GM19239 (cell line): Measurements from ENCODE around the gene PLIN5.

Source experiments
- DNase-seq: peaks from one replicate; pipeline ENCODE4 v3.0.0; 2011; ENCODE audit warnings: low spot score; ENCODE audit not compliant: insufficient read length
- FAIRE-seq: peaks from 2 replicates; lab custom pipeline; 2011; peaks lifted over from hg19 to GRCh38; lab: Jason Lieb, UNC

The PLIN5 gene

DNA sequence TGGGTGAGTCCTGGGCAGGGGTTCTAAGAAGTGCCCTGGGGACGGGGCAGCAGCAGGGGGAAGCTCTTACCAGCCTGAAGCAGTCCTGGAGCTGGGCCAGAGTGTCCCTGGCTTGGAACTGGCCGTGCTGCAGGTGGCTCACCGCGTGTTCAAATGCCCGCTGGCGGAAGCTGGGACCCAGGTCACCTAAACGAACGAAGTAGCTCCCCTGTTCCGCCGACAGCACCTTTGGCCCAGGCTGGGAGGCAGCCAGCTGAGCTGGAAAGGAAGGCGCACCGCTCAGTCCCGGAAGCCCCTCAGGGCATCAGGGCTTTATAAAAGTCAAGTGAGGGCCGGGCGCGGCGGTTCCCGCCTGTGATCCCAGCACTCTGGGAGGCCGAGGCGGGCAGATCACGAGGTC, 26.3 kb downstream of the PLIN5 start:
- FAIRE-seq (no peak), DNase-seq (no peak)

DNA sequence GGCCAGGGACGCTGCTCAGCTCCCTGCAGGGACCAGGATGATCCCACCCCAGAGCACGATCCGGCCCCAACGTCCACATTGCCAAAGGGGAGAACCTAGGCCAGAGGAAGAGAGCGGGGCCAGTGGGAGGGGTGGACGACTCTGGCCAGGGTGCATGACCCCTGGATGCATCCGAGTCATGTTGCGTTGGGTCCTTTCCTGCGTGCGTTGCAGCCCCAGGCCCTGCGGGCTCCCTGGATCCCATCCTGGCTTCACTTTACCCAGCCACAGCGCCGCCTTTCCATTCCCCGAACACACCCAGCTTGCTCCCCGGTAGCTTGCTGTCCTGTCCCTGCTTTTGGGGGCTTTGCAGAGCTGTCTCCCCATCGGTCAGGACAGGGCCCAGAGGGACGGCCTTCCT, 27.2 kb downstream of the PLIN5 start:
- DNase-seq (no peak), FAIRE-seq (no peak)

DNA sequence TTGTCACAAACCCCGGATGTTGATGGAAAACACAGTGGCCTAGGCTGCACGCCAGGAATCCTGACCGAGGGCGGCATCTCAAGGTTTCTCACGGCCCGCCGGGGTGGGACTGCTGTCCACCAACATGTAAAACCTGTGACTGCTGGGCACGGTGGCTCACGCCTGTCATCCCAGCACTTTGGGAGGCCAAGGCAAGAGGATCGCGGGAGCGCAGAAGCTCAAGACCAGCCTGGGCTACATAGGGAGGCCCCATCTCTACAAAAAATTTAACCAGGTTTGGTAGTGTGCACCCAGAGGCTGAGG, 27.9 kb downstream of the PLIN5 start:
- DNase-seq (no peak), FAIRE-seq (no peak)

DNA sequence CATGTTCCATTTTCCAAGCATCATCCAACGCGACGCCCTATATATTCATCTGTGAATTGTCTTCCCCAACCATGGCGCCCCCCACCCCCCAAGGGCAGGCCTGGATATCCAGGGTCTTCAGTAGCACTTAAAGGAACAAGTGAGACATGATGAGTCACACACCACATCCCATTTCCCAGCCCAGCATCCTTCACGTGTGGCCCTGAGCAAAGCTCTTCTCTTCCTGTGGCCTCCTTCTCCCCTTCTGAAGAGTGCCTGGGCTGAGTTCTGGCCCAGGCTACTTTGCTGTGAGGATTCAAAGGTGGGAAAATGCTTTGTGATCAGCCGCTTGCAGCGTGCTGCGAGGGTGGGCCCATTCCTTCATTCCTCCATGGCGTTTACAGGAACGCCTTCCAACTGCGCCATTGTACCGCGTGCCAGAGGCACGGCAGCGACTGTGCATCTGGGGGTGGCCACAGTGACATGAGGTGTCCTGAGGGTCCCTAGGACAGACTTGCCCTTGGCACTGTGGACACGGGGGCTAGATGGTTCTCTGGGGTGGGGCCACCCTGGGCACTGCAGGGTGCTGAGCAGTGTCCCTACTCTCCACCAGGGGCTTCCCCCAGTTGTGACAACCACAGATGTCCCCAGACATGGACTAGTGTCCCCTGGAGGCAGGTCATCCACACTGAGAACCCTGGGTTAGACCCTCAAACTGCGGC, 28.4 kb downstream of the PLIN5 start:
- DNase-seq: no peak

DNA sequence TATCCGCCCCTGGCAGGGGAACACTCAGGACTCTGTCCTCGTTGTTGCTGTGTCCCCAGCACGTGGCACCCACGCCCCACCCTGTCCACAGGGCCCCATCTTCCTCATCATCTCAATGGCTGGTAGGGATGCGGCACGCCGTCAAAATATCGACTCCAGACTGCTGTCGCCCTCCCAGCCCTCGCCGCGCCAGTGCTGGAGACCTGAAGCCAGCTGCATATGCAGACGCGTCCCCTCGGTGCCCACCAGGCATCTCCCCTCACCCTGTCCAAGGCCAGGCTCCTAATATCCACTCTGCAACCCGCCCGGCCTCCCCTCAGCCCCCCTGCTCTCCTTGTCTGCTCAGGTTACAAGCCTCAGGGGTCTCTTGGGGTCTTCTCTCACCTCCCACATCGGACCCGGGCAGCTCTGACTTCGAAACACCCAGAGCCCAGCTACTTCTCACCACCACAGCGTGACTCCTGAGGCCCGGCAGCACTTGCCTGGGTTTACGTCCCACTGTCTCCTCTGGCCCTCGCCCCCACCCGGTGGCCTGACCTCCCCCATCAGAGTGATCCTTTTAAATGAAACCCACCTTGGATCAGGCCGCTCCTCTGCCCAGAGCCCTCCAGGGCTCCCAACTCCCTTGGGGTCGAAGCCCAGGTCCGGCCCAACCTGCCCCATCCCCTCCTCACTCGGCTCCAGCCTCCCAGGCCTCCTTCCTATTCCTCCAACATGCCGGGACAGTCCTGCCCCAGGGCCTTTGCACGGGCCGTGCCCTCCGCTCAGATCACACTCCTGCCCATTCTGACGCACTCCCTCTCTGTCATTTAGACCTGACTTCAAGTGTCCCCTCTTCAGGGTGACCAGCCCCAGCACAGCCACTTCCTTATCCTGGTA, 29.2 kb downstream of the PLIN5 start:
- no peak for DNase-seq
- no peak for FAIRE-seq

More for the DNA sequence above, 28.4 kb downstream of the PLIN5 start:
- FAIRE-seq: no peak

DNA sequence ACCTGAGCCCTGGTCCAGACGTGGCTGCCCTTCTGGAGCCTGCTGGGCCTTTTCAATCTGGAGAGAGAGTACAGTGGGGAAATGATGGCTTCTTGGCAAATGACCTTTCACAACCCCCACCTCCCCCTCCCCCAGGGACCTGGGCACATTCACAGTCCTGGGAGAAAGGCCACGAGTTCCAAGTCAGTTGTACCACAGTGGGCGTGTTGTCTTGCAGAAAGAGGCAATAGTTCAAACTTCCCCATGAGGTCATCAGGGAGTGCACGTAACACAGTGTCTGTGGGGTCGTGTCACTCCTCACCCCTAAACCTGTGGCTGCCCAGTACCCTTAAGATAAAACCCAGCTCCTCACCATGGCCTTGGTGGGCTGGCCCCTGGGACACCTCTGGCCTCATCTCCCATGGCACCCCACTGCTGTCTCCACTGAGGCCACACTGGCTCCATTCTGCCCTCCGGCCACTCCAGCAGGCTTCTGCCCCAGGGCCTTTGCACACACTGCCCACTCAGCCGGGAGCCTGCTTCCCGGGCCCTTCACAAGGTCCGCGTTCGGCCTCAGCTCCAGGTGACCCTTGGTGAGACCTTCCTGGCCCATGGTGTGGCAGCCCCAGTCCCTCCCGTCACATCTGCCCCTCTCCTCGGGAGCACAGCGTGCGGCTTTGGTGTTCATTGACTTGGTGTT, 30.0 kb downstream of the PLIN5 start:
- DNase-seq: no peak
- FAIRE-seq: no peak

DNA sequence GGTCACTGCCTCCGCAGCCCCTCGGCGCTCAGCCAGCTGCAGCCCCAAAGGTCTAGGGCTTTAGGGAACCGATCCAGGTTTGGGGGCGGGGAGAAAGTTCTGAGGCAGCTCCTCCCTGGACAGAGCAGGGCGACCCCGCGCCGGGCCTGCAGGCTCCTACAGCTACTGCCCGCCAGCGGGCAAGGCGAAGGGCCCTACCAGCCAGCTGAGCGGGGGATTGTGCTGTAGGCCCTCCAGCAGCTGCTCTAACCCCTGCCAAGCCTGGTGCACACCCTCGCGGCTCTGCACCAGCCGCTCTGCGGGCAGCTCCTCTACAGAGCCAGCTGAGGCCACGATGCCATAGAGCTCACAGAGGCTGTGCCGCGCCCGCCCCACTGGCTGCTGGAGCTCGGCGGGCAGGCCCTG, 30.7 kb downstream of the PLIN5 start:
- DNase-seq: no peak
- FAIRE-seq: no peak

DNA sequence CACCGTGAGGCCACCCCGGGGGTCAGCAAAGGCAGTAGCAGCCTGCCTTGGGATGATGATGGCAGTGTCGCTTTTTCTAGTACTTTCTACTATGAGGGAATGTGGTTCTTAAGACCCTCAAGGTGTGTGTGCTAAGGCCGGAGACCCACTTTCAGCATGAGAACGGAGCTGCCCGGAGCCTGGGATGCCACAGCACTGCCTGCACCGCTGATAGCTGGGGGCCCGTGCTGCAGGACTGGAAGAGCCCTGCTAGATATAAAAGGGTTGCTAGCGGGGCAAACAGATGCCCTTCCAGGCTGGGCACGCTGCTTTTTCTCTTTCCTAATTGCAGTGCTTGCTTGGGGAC, 31.2 kb downstream of the PLIN5 start:
- DNase-seq: no peak
- no peak for FAIRE-seq

DNA sequence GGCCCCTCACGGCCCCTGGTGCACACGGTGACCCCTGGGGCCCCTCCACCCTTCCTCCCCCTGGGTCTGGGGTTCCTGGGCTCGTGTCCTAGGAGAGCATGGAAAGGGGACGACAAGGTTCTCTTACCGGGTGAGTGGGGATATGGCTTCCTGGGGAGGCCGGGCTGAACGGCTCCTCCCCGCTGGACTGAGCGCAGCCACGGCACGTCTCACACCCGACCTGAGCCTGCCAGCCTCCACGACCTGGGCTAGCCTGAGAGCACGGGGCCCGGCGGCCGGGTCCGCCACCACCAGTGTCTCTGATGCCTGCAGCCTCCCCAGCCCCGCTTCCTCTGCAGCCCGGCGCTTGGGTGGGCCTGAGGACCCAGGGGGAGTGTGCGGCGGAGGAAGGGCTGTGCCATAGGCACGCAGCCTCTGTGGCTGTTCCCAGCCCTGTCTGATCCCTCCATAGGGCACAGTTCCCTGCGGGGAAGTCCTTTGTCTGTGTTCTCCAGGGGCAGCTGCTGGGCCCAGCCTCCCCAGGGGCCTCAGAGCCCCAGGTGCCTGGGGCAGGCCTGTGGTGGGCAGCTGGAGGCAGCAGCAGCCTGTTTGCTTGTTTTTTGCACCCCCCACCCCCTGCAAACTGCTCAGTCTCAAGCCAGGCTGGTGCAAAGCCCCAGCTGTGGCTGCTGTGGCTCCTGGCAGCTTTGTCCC, 31.7 kb downstream of the PLIN5 start:
- DNase-seq: no peak
- FAIRE-seq: no peak

DNA sequence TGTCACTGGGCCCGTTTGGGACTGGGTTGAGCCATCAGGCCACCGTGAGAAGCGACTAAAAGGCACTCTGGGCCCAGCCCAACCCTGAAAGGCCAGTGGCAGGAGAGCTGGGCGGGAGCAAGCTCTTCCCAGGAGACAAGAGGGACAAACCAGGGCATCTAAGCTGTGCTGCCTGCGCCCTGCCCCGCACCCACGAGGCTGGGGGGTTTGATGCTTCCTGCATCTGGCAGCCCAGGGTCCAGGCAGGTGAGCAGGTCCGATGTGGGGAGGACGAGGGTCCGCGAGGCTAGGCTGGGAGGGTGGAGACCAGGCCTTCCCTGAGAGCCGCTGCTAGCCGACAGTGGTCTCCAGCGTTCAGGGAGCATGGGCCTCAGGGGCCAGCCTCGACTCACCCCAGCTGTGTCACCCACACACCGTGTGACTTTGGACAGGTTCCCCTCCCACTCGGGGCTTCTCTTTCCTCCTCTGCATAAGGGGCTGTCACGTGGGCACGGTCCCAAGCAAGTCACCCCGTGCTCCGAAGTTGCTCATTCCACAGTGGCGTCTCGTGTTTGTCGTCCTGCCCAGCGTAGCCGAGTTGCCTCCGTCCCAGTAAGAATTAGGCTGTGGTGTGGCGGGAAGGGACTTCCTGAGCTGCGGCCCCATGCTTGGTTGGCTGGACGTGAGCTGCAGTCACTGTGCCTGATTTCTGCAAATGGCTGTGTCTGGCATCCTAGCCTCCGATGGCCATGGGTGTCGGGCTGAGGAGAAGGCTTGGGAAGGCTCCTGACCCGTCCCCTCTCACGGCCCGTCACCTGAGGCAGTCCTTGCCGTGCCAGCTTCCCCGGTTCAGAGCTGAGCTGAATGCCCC, 32.5 kb downstream of the PLIN5 start:
- DNase-seq (no peak), FAIRE-seq (no peak)

DNA sequence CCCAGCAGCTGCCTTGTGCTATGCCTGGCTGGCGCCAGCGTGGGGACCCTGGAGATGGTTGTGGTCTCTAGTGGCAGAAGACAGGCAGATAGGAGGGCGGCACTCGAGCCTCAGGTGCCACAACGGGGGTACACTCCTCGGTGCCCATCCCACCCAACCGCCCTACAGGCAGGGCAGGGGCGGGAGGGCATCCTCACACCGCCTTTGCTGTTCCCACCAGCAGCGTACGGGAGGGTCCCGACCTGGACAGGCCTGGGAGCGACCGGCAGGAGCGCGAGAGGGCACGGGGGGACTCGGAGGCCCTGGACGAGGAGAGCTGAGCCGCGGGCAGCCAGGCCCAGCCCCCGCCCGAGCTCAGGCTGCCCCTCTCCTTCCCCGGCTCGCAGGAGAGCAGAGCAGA, 33.3 kb downstream of the PLIN5 start:
- no peak for FAIRE-seq
- DNase-seq: no peak

DNA sequence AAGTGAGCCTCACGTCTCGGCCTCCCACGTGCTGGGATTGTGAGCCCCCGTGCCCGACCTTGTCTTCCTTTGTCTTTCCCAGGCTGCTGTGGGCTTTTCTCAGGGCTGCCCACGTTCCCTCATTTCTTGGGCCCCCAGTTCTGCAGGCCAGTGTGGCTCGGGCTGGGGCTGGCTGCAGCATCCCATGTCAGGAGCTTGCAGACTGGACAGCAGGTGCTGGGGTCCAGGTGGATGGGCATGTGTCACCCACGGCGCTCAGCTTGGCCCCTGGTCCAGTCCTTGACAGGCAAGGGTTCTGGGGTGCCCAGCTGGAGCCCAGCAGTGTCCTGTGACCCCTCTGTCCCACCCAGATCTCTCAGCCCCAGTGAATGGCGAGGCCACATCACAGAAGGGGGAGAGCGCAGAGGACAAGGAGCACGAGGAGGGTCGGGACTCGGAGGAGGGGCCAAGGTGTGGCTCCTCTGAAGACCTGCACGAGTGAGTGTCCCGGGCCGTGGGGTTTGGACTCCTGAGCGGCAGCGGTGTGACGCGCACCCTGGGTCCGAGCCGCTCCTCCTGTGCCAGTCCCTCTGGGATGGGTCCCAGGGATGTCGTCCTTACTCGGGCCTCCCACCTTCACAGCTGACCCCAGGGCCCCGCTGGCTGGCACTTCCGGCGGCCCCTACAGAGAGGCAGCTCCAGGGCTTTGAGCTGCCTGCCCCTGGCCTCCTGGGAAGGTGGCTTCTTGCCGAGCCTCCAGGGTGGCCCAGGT, 34.0 kb downstream of the PLIN5 start:
- no peak for FAIRE-seq

DNA sequence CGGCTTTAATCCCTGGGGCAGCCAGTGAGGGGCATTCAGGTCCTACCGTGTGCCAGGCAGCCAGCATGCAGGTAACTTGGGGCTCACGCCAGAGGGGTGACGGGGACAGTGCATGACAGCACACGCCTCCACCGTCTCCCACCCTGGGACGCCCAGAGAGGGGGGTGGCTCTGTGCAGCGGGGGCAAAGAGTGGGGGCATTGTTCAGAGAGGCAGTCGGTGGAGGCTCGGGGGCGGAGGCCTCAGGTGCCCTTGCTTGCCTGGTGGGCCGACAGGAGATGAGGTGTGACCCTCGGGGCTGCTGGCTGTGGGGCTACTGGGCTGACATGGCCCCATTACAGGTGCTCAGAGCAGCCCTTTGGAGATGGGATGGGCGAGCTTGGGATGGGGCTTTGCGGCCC, 35.2 kb downstream of the PLIN5 start:
- DNase-seq: no peak
- FAIRE-seq: no peak

More for the DNA sequence above, 34.0 kb downstream of the PLIN5 start:
- no peak for DNase-seq

DNA sequence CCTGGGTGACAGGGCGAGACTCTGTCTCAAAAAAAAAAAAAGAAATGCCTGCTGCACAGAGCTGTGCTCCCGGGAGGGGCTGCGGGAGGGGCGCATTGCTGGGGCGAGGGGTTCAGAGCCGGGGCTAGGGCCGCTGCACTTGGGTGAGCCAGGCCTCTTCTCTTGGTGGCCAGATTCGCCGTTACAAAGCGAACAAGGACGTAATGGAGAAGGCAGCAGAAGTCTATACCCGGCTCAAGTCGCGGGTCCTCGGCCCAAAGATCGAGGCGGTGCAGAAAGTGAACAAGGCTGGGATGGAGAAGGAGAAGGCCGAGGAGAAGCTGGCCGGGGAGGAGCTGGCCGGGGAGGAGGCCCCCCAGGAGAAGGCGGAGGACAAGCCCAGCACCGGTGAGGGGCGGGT, 35.7 kb downstream of the PLIN5 start:
- no peak for FAIRE-seq
- DNase-seq: no peak

DNA sequence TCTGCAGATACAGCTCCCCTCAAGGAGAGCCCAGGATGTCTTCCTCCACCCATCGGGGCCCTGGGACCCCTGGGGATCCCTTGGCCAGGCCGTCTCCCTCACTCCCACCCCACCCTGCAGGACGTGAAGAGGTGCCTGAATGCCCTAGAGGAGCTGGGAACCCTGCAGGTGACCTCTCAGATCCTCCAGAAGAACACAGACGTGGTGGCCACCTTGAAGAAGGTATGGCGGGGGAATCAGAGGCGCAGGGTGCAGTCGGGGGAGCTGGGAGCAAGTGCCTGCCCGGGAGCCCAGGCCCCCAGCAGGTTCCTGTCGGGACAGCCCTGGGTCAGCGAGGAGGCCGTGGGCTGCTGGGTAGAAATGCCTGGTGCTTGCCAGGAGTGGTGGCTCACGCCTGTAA, 36.3 kb downstream of the PLIN5 start:
- DNase-seq (no peak), FAIRE-seq (no peak)

DNA sequence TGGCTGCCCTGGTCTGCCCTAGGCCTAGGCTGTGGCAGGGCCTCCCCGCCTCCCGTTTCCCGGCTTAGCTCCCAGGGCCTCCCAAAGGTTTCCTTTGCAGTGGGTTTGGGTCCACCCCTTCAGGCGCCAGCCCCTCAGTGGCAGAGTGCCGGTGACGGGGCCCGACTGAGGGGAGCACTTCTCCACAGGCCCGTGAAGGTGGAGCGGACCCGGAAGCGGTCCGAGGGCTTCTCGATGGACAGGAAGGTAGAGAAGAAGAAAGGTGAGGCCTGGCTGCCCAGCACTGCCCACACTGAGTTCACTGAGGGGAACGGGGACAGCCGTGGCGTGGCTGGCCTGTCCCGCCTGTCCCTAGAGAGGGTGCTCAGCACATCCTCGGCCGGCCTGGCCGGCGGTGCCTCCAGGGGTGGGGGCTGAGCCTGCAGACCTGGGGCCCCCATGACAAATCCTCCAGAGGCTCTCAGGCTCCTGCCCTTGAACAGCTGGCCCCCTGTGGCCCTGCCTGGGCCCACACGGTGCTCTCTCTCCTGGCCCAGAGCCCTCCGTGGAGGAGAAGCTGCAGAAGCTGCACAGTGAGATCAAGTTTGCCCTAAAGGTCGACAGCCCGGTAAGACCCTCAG, 37.1 kb downstream of the PLIN5 start:
- no peak for DNase-seq
- FAIRE-seq: no peak

DNA sequence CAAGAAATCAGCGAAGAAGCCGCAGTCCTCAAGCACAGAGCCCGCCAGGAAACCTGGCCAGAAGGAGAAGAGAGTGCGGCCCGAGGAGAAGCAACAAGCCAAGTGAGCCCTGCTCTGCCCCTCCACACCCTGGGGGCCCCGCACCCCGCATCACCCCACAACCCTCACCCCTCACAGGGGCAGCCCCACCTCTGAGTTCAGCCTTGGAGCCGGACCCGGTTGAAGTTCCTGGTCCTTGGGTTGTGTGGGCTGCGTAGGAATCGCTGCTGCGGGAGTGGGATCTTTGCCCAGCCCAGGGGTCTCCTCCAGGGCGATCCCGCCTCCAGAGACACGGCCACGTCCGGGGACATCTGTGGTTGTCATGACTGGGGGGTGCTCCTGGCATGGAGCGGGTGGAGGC, 38.7 kb downstream of the PLIN5 start:
- FAIRE-seq (no peak), DNase-seq (no peak)

DNA sequence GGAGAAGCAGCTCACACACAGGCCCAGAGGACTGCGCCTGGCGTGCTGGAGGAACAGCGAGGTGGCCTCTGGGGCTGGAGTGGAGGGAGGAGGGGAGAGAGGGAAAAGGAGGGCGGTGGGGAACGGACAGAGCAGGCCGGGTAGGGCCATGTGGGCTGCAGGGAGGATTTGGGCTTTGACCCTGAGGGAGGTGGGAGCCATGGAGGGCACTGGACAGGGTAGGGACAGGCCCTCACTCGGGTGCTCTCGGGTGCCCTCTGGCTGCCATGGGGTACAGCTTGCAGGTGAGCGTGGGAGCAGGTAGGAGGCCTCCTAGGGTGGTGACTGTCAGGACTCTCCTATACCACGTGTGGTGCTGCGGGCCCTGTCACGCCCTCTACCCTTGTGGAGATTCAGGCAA, 39.6 kb downstream of the PLIN5 start:
- no peak for FAIRE-seq
- DNase-seq: no peak

DNA sequence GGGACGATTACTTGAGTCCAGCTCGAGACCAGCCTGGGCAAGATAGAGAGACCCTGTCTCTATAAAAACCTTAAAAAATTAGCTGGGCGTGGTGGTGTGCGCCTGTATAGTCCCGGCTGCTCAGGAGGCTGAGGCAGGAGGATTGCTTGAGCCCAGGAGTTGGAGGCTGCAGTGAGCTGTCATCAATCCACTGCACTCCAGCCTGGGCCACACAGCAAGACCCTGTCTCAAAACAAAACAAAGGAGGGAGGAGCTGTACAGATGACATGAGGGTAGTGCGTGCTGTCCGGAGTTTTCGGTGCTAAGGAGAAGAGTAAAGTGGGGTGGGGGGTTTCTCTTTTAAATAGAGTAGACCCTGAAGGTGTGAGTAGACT, 40.3 kb downstream of the PLIN5 start:
- DNase-seq (no peak), FAIRE-seq (no peak)
